Neuronal stem cell (in vitro differentiated cells): ENCODE results near the gene YPEL1.
A peak's percentile ranks its signal among the peaks of the same experiment; 100 is the strongest.

Experiments
- DNase-seq: peaks from one replicate; pipeline ENCODE4 v3.0.0-alpha.2; 2013; ENCODE audit warnings: low spot score
- H2AFZ ChIP-seq: one replicate; pipeline ENCODE4 v1.6.1; 2013; ENCODE audit warnings: mild to moderate bottlenecking, low read length, inconsistent platforms
- H2AK5ac ChIP-seq: 2 replicates; pipeline ENCODE4 v1.6.1; 2013; ENCODE audit warnings: low read depth, mild to moderate bottlenecking, inconsistent platforms, low read length, moderate library complexity, mixed read lengths
- H2BK120ac ChIP-seq: 2 replicates; pipeline ENCODE4 v1.6.1; 2013; ENCODE audit warnings: low read depth, mild to moderate bottlenecking, inconsistent platforms, low read length, moderate library complexity, mixed read lengths
- H2BK12ac ChIP-seq: one replicate; pipeline ENCODE4 v1.6.1; 2013; ENCODE audit warnings: low read length, inconsistent platforms
- H2BK15ac ChIP-seq: 2 replicates; pipeline ENCODE4 v1.6.1; 2013; ENCODE audit warnings: mild to moderate bottlenecking, low read length, inconsistent platforms, mixed read lengths
- H2BK5ac ChIP-seq: one replicate; pipeline ENCODE4 v1.6.1; 2013; ENCODE audit warnings: inconsistent platforms, mild to moderate bottlenecking, low read length, moderate library complexity
- H3K14ac ChIP-seq: one replicate; pipeline ENCODE4 v1.6.1; 2013; ENCODE audit warnings: low read length, inconsistent platforms
- H3K18ac ChIP-seq: 2 replicates; pipeline ENCODE4 v1.6.1; 2013; ENCODE audit warnings: low read length, inconsistent platforms
- H3K23ac ChIP-seq: 2 replicates; pipeline ENCODE4 v1.6.1; 2013; ENCODE audit warnings: low read depth, mild to moderate bottlenecking, mixed read lengths, low read length, inconsistent platforms; ENCODE audit not compliant: poor library complexity
- H3K27ac ChIP-seq: replicated peaks from 3 replicates; pipeline ENCODE4 v1.5.1; 2013; ENCODE audit warnings: low read length, inconsistent platforms
- H3K27me3 ChIP-seq, 3 experiments: 2 replicates each; pipeline ENCODE4 v1.6.1; 2013; ENCODE audit warnings: low read length in 3 of 3, mild to moderate bottlenecking in 2 of 3, inconsistent platforms in 1 of 3, low read depth in 1 of 3, mixed read lengths in 1 of 3, moderate library complexity in 1 of 3; ENCODE audit not compliant: control insufficient read depth in 3 of 3, insufficient read depth in 3 of 3
- H3K36me3 ChIP-seq, 2 donors: replicated peaks in 1 of 2; 2 replicates each; pipeline ENCODE4 v1.6.1; 2013; ENCODE audit warnings: low read length in 2 of 2; ENCODE audit not compliant: control insufficient read depth in 2 of 2, insufficient read depth in 2 of 2
- H3K4ac ChIP-seq: 2 replicates; pipeline ENCODE4 v1.6.1; 2013; ENCODE audit warnings: inconsistent platforms, mild to moderate bottlenecking, low read length, moderate library complexity
- H3K4me1 ChIP-seq, 2 donors: 1 replicate in 1 of 2; 2 replicates in 1 of 2; pipeline ENCODE4 v1.6.1; 2013; ENCODE audit warnings: low read length in 2 of 2, low read depth in 1 of 2; ENCODE audit not compliant: control insufficient read depth in 2 of 2, insufficient read depth in 1 of 2
- H3K4me2 ChIP-seq: one replicate; pipeline ENCODE4 v1.6.1; 2013; ENCODE audit warnings: mild to moderate bottlenecking, low read length, inconsistent platforms; ENCODE audit not compliant: insufficient read depth, poor library complexity, severe bottlenecking
- H3K4me3 ChIP-seq, 2 donors: 2 replicates each; pipeline ENCODE4 v1.5.1; 2013; ENCODE audit warnings: low read length in 2 of 2, mild to moderate bottlenecking in 2 of 2, inconsistent platforms in 1 of 2, moderate library complexity in 1 of 2
- H3K79me1 ChIP-seq: one replicate; pipeline ENCODE4 v1.6.1; 2013; ENCODE audit warnings: low read depth, mild to moderate bottlenecking, inconsistent platforms, low read length, moderate library complexity
- H3K9ac ChIP-seq: one replicate; pipeline ENCODE4 v1.6.1; 2013; ENCODE audit warnings: mild to moderate bottlenecking, low read depth, low read length, inconsistent platforms; ENCODE audit not compliant: poor library complexity
- H3K9me3 ChIP-seq, 2 donors: replicated peaks in 1 of 2; 2 replicates each; pipeline versions ENCODE3 to v1.6.1; 2013; ENCODE audit warnings: low read length in 2 of 2, mild to moderate bottlenecking in 2 of 2, inconsistent platforms in 1 of 2, low read depth in 1 of 2, mixed read lengths in 1 of 2, moderate library complexity in 1 of 2; ENCODE audit not compliant: control insufficient read depth in 2 of 2, insufficient read depth in 1 of 2
- H4K8ac ChIP-seq: one replicate; pipeline ENCODE4 v1.6.1; 2013; ENCODE audit warnings: low read depth, mild to moderate bottlenecking, inconsistent platforms, low read length, moderate library complexity
- H4K91ac ChIP-seq: one replicate; pipeline ENCODE4 v1.6.1; 2013; ENCODE audit warnings: low read length, low read depth, mild to moderate bottlenecking, inconsistent platforms; ENCODE audit not compliant: poor library complexity
- WGBS, 2 donors: extraction: QIAGEN DNeasy Blood & Tissue Kit; methylation state at CpG; one replicate each; pipeline ENCODE4 v1.1.7; 2013; ENCODE audit warnings: missing lambda C conversion rate in 2 of 2, mixed read lengths in 1 of 2; ENCODE audit not compliant: insufficient read length in 2 of 2, insufficient replicate concordance in 1 of 2; ENCODE audit errors: extremely low coverage in 2 of 2; 5-methylcytosine and 5-hydroxymethylcytosine counted together

Gene YPEL1

GRCh38 chr22:21707677-21708076, 27.9 kb downstream of the YPEL1 start:
- Histone ChIP-seq H3K4me2 (no peak overlapping the region), H3K14ac (no peak overlapping the region), H2BK12ac (no peak overlapping the region), H3K79me1 (peaks cover 4% of the 10 kb centered on the region), H3K27me3 (no peaks in the 10 kb centered on the region), H3K23ac (no peak overlapping the region), H3K27ac (no peak overlapping the region), H3K4ac (no peak overlapping the region), H3K18ac (no peak overlapping the region), H2BK15ac (no peak overlapping the region), H3K9me3 (no peaks in the 10 kb centered on the region), H4K8ac (no peak overlapping the region), H4K91ac (no peak overlapping the region), H3K4me3 (no peak overlapping the region), H2BK120ac (no peak overlapping the region), H3K9ac (no peak overlapping the region), H2AFZ (no peak overlapping the region), H2AK5ac (no peak overlapping the region), H3K4me1 (no peaks in the 10 kb centered on the region), H3K36me3 (peaks cover 25 to 75% of the 10 kb centered on the region in 2 donors), H2BK5ac (no peak overlapping the region)
- no peak for DNase-seq
- WGBS, 2 donors, result no CpG with 5 or more reads among the region's 3 CpGs

DNA sequence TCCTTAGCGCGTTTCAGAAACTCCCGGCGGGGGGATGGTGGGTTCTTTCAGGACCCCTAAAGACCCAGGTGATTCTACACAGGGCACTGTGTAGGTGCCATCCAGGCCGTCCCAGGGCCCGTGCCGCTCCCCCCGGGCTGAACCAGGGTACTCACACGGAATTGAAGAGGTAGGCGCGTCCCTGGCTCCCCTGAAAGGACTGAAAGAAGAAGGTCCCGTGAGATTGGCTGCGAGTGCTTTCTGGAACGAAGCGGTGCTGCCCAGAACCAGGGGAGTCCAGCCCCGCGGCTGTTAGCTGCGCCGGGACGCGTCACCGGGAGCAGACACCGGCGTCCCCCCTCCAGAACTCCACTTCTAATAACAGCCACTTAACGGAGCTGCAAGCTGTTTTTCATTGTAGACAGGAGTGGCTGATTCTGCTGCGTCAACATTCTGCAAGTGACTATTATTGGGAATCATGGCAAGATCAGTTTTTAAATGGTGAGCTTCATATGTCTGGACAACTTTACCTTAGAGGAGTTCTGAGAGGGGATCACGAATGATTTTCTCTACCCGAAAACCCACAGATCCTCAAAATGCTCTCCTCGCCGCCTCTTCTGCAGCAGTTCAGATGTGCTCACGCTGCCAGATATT, 31.8 kb downstream of the YPEL1 start:
- Histone ChIP-seq H3K4me3 (no peak overlapping the region), H3K79me1 (peaks cover 6% of the 10 kb centered on the region), H4K8ac (no peak overlapping the region), H2BK15ac (no peak overlapping the region), H3K4me2 (no peak overlapping the region), H3K4me1 (peaks cover 3% of the 10 kb centered on the region in 2 donors), H3K18ac (no peak overlapping the region), H4K91ac (no peak overlapping the region), H3K9me3 (no peaks in the 10 kb centered on the region), H3K14ac (no peak overlapping the region), H3K9ac (no peak overlapping the region), H2BK12ac (no peak overlapping the region), H3K23ac (peak overlapping the region; percentile 60), H3K36me3 (peaks cover 34 to 89% of the 10 kb centered on the region in 2 donors), H3K27ac (no peak overlapping the region), H2AK5ac (no peak overlapping the region), H2AFZ (no peak overlapping the region), H2BK5ac (no peak overlapping the region), H3K27me3 (no peaks in the 10 kb centered on the region), H2BK120ac (no peak overlapping the region), H3K4ac (no peak overlapping the region)
- DNase-seq, result no peak
- WGBS, 2 donors, result no CpG with 5 or more reads among the region's 31 CpGs

GRCh38 chr22:21702700-21703683, 32.6 kb downstream of the YPEL1 start:
- Histone ChIP-seq H4K8ac (peak overlapping the region; percentile 43), H3K27me3 (no peaks in the 10 kb centered on the region), H3K18ac (no peak overlapping the region), H3K36me3 (peaks cover 36 to 92% of the 10 kb centered on the region in 2 donors), H2AFZ (no peak overlapping the region), H2BK12ac (no peak overlapping the region), H3K9me3 (no peaks in the 10 kb centered on the region), H3K9ac (peak overlapping the region; percentile 44), H2AK5ac (no peak overlapping the region), H3K4ac (no peak overlapping the region), H3K14ac (peak overlapping the region; percentile 71), H2BK5ac (no peak overlapping the region), H3K4me1 (peaks cover 5 to 7% of the 10 kb centered on the region in 2 donors), H3K23ac (peak overlapping the region; percentile 96), H2BK15ac (no peak overlapping the region), H3K79me1 (peaks cover 6% of the 10 kb centered on the region), H3K27ac (no peak overlapping the region), H3K4me2 (no peak overlapping the region), H2BK120ac (no peak overlapping the region), H3K4me3 (peak overlapping the region in 1 of 2 donors; percentile 38), H4K91ac (no peak overlapping the region)
- no peak for DNase-seq
- WGBS, 2 donors, result no CpG with 5 or more reads among the region's 30 CpGs

GRCh38 chr22:21702094-21702493, 33.5 kb downstream of the YPEL1 start:
- peak overlapping the region; percentile 35 for H3K18ac ChIP-seq
- H2BK120ac ChIP-seq, result no peak overlapping the region
- no peaks in the 10 kb centered on the region for H3K9me3 ChIP-seq
- no peak overlapping the region for H2BK5ac ChIP-seq
- H2BK12ac ChIP-seq, result no peak overlapping the region
- H2AK5ac ChIP-seq, result no peak overlapping the region
- no peak overlapping the region for H4K91ac ChIP-seq
- DNase-seq, result no peak
- H3K14ac ChIP-seq, result no peak overlapping the region
- H2BK15ac ChIP-seq, result no peak overlapping the region
- H3K4me3 ChIP-seq, result no peak overlapping the region
- H3K36me3 ChIP-seq, result peaks cover 40 to 92% of the 10 kb centered on the region in 2 donors
- no peak overlapping the region for H3K9ac ChIP-seq
- no peak overlapping the region for H3K4me2 ChIP-seq
- no CpG with 5 or more reads among the region's 6 CpGs for WGBS, 2 donors
- H4K8ac ChIP-seq, result no peak overlapping the region
- H3K4ac ChIP-seq, result no peak overlapping the region
- peaks cover 7% of the 10 kb centered on the region for H3K79me1 ChIP-seq
- H3K27ac ChIP-seq, result no peak overlapping the region
- H3K27me3 ChIP-seq, result no peaks in the 10 kb centered on the region
- peak overlapping the region; percentile 96 for H3K23ac ChIP-seq
- no peak overlapping the region for H2AFZ ChIP-seq
- peaks cover 5 to 7% of the 10 kb centered on the region in 2 donors for H3K4me1 ChIP-seq
